EH (cell line): ENCODE data around the gene DHRS4.
"Not testable (repeated sequence)": the region's sequence is repeated elsewhere in the genome, so short reads cannot be mapped to it uniquely, and the experiment has no call there.

Experiments used
- DNase-seq: peaks from one replicate; pipeline ENCODE4 v3.0.0-alpha.2; 2015; ENCODE audit warnings: low read depth

DHRS4 gene

DNA sequence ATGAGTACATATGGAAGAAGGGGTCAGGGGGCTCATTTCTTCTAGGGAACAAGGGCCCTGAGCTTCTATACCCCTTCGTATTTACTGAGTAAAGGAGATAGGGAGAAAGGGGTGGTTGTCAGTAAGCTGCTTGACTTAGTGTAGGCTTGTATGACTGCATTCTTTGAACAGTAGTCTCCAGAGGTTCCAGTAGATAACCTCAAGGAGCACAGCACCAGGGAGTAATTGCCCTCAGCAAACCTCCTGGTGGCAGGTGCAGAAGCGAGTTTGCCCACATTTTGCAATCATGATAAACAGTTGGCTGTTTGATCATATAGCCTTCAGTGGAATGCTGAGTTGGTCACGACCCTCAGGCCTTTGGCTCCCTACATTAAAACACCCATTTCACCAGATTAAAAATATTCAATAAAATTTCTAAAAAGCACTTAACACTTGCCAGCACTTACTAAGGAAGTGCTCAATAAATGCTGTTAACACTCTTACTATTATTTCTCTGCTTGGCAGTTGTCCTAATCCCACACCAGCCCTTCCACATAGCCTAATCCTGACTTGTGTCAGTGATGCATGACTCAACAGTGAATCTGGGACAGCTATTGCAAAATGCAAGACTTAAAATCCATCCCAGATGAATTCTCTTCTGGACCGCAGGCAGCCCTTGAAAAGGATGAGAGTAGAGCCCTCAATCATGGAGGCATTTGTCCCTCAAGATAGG, 31.5 kb downstream of the DHRS4 start:
- DNase-seq, result peak; percentile 92

DNA sequence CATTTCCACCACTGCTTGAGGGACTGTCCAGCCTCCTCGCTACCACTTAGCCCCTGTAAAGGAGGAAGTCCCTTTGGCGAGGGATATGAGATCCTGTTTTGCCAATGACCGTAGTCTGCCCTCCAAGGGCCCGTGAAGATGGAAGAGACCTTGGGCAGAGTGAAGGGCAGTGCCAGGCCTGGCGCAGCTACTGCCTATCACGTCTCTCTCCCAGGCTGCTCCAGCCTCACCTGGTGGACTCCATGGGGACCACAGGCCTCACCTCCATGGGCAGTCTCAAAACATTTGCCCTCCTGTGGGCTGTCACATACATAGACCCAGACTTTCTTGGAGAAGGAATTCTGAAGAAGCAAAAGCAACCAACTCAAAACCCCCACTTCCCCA, 34.6 kb downstream of the DHRS4 start:
- not testable (repeated sequence) for DNase-seq

DNA sequence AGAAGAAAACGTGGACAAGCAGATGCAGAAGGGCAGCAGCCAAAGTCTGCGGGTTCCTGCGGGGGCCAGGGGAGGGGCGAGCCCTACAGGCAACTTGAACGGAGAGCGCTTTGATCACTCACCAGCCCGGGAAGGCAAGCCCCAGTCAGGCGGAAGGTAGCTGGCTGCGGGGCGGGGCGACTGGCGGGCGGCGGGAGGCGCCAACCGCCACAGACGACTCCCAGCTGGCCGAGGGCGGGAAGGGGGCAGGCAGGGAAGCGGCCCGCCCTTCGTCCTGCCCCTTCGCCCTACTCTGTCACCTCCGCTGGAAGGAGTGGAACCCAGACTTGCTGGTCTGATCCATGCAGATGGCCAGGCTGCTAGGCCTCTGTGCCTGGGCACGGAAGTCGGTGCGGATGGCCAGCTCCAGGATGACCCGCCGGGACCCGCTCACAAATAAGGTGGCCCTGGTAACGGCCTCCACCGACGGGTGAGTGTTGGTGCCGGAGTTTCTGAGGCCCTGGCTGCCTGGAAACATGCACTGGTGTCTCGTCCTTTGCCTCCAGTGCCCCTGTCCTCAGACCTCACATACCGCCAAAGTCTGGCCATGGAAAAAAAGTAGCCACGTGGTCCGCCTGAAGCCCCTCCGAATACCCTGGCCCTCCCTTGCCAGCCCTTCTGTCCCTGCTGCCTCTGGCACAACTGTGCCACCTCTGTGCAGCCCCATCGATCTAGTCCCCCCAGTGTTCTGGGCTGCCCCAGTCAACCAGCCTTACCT, 35.2 kb downstream of the DHRS4 start, which contains the start of gene DHRS4L2:
TSS of gene DHRS4L2 (plus strand) at position 323 of the 757 bp plus-strand sequence. CDS start at position 342, 19 bp downstream.
- peak; percentile 69 for DNase-seq

DNA sequence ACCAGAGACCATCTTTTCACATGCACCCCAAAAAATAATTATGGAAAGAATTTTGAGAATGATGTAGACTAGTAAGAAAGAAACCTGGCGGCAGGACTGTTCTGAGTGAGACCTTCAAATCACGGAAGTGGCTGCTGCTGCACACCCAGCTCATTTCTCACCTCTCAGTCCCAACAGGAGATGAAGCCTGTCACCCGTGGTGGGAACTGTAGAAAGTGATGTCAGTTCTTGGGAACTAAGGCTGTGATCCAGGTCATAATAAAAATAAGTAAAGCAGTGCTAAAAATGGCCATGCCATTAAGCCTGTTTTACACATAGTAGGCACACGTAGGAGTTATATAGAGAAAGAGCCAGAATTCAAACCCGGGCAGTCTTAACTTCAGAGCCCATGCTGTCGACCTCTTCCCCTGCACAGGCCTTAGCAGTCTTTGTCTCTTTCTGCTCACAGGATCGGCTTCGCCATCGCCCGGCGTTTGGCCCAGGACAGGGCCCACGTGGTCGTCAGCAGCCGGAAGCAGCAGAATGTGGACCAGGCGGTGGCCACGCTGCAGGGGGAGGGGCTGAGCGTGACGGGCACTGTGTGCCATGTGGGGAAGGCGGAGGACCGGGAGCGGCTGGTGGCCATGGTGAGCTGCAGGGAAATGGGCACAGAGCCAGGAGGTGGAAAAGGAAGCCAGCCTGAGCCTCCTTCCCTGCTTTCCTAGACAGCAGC, 36.3 kb downstream of the DHRS4 start:
- DNase-seq, result not testable (repeated sequence)

DNA sequence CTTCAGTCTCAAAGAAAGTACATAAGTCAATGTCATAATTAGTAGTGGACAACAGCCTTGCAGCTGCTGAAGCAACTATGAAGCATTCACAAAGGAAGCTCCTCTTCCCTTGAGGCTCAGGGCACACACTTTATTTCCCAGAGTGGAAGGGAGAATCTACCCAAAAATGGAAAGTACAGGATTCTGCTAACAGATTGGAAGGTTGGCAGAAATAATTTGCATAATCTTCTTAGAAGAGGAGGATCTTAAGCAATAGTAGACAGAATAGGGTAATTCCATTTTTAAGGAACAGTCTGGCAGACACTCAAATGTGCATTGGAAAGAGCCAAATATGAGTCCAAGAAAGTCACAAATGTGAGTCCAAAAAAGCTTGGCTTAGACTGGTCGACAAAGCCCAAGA, 37.4 kb downstream of the DHRS4 start:
- not testable (repeated sequence) for DNase-seq

DNA sequence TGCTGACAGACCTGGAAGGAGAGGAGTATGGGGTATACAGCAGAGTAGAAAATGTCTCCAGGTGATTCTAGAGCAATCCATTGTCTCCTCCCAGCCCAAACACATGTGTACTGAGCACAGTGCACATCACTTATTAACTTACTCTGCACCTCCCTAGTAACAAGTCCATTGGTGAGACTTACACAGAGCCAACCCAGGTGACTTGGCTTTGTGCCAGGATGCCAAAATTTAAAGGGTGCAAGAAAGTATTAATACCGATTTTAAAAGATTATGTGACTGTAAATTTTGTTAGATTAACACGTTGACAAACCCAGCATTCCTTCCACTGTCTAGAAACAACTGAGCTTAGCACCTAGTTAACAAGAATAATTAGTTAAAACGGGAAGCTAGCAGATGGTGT, 39.5 kb downstream of the DHRS4 start:
- not testable (repeated sequence) for DNase-seq

DNA sequence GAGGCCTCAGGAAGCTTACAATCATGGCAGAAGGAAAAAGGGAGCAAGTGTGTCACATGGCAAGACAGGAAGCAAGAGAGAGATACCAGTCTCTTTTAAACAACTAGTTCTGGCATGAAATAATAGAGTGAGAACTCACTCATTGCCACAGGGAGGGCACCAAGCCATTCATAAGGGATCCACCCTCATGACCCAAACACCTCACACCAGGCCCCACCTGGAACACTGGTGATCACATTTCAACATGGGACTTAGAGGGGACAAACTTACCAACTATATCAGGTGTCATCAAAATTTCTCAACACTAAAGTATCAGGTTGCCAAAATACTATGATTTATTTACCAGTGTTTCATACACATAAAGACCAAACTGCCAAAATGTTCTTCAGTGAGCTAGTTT, 42.4 kb downstream of the DHRS4 start:
- not testable (repeated sequence) for DNase-seq

DNA sequence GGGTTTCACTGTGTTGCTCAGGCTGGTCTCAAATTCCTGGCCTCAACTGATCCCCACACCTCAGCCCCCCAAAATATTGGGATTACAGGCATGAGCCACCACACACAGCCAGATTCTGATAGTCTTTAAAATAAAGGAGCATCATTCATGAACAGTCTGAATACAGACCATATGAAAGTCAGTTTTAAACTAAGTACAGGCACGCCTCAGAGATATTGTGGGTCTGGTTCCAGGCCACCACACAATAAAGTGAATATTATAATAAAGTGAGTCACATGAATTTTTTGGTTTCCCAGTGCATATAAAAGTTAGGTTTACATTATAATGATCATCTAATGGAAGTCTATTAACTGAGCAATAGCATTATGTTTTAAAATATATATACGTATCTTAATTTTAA, 43.3 kb downstream of the DHRS4 start:
- DNase-seq, result not testable (repeated sequence)

DNA sequence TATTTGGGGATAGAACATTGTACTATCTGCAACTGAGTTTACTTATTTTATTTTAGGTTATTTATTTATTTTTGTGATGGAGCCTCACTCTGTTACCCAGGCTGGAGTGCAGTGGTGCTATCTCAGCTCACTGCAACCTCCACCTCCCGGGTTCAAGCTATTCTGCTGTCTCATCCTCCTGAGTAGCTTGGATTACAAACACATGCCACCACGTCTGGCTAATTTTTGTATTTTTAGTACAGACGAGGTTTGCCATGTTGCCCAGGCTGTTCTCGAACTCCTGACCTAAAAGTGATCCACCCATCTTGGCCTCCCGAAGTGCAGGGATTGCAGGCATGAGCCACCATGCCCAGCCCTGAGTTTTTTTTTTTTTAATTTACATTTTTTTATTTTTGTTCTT, 46.1 kb downstream of the DHRS4 start:
- not testable (repeated sequence) for DNase-seq

DNA sequence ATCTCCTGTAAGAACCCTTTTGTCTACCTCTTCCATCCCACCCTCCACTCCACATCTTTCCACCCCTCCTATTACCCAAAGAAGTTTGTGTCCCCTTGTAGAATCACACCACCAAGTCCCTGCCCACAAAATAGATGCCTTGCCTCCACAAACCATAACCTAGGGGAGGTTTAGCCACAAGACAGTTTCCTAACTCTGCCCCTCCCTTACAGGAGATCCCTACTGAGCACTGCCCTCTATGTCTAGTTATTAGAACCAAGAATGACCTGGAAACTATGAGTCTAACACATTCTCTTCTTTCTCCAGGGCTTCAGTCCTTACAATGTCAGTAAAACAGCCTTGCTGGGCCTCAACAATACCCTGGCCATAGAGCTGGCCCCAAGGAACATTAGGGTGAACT, 47.5 kb downstream of the DHRS4 start:
- not testable (repeated sequence) for DNase-seq

DNA sequence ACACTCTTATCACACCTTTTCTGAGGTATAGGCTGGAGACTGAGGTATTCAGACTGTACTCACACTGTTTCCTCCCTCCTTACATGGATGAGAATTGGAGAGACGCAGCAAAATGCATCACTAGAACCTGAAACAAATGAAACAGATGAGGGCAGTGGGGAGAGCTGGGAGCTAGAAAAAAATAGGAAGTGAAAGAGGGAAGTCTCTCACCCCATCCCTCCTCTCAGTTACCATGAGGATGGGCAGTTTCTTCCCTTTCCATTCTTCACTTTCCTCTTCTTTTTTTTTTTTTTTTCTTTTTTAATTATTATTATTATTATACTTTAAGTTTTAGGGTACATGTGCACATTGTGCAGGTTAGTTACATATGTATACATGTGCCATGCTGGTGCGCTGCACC, 48.1 kb downstream of the DHRS4 start:
- DNase-seq, result not testable (repeated sequence)

DNA sequence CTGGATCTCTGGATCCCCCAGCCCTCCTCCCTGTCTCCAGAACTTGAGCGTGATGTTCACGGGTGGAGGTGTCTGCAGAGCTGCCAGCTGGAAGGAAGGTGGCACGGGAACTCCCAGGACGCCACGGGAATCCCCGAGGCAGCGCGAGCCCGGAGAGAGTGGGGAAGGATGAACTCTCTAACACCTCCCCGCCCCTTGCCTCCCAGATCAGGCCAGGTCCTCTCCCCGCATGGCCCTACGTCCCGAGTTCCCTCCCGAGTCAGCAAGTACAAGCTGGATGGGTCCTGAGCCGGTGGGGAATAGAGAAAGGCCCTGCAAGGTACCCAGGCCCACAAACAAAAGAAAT, 52.9 kb downstream of the DHRS4 start:
- not testable (repeated sequence) for DNase-seq

DNA sequence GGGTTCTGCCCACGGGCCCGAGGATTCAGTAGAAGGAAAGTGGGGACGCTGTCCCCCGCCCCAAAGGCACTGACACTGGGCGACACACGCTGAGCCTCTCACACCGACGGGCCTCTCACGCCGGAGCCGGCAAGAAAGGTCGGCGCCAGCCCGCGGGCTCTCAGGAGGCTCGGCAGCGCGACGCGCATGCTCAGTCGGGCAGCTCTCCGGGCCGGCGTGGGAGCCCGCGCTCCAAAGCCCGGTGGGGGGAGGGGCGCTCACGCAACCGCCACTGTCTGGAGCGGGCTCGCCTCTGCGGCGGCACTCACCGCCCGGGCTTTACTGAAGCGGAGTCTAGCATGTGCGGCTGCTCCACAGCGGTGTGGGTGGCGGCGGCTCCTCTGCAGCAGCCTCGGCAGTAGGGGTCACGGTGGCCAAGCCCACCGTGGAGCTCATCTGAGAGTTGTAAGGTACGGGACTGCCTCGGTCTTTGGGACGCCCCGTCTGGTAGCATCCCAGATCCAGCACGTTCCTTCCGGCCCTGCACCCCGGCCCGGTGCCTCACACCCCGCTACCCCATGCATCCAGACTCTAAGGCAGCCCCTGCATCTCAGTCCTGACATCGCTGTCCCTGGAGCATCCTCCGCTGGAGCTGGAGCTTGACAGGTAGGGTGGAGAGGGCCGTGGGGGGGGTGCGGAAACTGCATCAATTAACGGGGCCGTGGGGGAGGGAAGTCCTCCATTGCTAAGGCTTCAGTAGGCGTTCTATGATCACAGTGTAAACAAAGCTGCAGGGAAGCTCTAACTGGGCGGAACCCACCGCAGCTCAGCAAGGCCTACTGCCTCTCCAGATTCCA, 53.5 kb downstream of the DHRS4 start:
- DNase-seq, result peak; percentile 46

DNA sequence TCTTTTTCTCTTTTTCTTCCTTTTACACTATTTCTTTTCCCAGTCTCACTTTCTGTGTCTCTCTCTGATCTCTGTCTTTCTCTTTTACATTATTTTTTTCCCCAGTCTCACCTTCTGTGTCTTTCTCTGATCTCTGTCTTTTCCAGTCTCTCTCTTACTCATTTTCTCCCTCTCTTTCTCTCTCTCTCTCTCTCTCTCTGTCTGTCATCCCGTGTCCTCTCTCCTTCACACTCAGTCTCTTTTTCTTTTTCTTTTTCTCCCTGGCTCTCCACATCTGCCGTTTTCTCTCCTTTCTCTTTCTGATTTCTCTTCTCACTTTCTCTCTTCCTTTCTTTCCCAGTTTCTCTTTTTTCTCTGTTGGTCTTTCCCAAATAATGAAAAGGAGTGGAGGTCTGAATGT, 57.5 kb downstream of the DHRS4 start:
- no peak for DNase-seq

DNA sequence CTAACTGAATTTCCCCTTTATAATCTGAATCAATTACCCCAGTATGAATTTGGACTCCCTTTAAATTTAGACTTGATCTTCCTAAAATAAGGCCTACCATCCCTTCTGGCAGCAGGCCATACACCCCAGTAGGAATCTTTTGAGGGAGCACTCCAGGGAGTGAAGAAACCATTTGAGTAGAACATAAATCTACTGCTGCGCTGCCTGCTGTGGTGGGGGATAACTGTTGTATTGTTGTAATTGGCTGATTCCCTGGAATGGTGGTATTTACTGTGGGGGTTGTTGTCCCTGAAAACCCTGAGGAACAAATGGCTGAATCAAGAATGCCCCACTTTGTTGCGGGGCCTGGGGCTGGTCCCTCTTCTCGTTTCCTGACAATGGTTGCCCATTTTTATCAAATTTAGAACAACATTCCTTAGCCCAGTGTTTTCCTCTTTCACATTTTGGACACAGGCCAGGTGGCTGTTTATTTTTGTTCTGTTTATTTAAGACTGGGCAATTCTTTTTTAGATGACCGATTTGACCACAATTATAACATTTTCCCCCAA, 59.2 kb downstream of the DHRS4 start:
- peak; percentile 19 for DNase-seq

DNA sequence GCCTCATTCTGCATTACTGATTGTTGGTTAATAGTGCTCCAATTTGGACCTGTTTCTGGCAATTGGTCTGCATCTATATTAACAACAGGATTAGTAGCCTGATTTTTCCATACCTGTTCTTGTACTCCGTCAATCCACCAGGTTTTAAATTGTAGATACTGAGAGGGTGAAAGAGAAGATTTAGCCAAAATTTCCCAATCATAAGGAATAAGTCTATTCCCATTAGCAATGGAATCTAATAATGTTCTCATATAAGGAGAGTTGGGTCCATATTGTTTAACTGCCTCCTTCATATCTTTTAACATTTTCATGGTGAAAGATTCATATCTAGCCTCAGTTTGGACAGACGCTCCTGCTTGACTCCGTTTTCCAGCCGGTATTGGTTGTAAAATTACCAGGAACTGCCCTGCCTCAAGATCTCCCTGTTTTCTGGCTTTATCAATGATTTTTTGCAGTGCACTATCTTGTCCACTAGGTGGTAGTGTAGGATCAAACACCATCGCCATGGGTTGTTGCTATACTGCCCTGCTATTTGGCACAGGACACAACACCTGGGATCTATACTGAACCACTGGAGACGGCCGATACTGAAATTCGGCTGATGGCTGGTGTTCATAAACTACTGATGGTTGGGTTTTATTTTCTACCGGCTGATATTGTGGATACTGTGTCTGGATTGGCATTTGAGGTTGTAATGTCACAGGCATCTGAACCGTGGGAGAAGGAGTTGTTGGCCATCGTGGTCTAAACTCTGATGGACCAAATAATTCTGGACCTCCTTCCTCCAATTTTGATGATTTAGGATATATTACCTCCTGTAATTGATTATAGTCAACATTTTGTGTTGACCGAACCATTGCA, 60.3 kb downstream of the DHRS4 start:
- DNase-seq, result peak; percentile 75

DNA sequence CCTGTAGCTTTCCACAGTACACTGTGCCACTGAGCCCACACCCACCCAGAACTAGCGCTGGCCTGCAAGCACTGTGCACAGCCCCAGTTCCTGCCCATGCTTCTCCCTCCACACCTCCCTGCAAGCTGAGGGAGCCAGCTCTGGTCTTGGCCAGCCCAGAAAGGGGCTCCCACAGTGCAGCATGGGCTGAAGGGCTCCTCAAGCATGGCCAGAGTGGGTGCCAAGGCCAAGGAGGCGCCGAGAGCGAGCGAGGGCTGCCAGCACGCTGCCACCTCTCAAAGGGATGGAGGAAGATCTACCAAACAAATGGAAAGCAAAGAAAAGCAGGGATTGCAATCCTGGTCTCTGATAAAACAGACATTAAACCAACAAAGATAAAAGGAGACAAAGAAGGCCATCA, 62.2 kb downstream of the DHRS4 start:
- not testable (repeated sequence) for DNase-seq
